T follicular helper cell (primary cell): ENCODE results near the gene ZNF26.

Experiments
- DNase-seq: peaks from one replicate; pipeline ENCODE4 v3.0.0-alpha.2; 2020; ENCODE audit warnings: low read depth

ZNF26 gene

DNA sequence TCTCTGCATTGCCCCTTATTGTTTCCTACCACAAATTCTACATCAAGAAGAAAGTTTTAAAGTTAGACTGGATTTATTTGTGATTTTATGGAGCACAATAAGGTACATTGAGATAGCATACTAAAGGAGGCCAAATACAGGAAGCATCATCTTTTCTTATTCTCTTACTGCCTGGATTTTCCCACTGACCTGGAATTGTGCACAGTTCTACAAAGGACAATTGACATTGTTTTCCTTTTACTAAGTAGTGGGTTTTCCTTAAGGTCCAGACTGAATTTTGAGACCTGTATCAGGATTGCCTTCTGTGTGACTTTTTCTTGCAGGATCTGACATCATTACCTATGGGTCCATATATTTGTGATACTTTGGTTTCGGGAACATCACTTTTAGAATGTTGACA, 75.8 kb downstream of the ZNF26 start:
- no peak for DNase-seq

DNA sequence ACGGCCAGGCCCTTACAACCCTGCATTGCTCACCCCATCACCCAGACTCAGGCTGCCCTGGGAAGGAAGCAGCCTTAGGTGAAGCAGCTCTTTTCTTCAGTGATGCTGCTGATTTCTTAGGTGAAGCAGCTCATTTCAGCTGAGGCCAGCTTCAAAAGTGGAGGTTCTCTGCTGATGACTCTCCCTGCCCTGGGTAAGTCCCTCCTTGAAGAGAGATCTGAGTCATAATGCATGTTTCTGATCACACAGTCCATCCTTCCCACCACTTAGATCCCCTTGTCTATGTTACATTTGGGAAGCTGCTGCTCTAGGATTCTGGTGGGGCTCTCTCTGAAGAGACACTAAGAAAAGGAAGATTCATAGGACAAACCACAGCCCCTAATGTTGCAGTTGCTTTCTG, 77.4 kb downstream of the ZNF26 start:
- no peak for DNase-seq

- DNase-seq = no peak
These were observed 87.7 kb downstream of the ZNF26 start for GRCh38 chr12:133073836-133074235.
